SK-N-SH treated with all-trans-retinoic acid at 6 μM for 48 hours (cell line): Measurements from ENCODE around the gene HDGF.
A peak's percentile ranks its signal among the peaks of the same experiment; 100 is the strongest.

ENCODE experiments used
- ATAC-seq: fragments of 200-7000 bp; cut with Tn5 transposase; 3 replicates; pipeline ENCODE4 v1.9.1; 2020; ENCODE audit warnings: mild to moderate bottlenecking, moderate library complexity
- ARNTL ChIP-seq: fragments of 450-650 bp; formaldehyde crosslinking; IDR thresholded peaks from 2 replicates; pipeline ENCODE4 v1.5.0; 2020; ENCODE audit warnings: low read depth, mild to moderate bottlenecking, moderate library complexity, borderline replicate concordance
- BACH2 ChIP-seq: fragments of 250-450 bp; sonication (Bioruptor Pico); IDR thresholded peaks from 2 replicates; pipeline ENCODE4 v1.9.0; 2021; ENCODE audit warnings: mild to moderate bottlenecking, borderline replicate concordance
- CSDC2 ChIP-seq: fragments of 250-450 bp; sonication (Bioruptor Pico); IDR thresholded peaks from 2 replicates; pipeline ENCODE4 v1.5.0; 2020; ENCODE audit warnings: mild to moderate bottlenecking, moderate library complexity
- GLIS3 ChIP-seq: fragments of 250-450 bp; sonication (Bioruptor Pico); IDR thresholded peaks from 2 replicates; pipeline ENCODE4 v1.5.0; 2020; ENCODE audit warnings: mild to moderate bottlenecking, moderate library complexity
- ISL1 ChIP-seq: fragments of 250-450 bp; sonication (Bioruptor Pico); IDR thresholded peaks from 2 replicates; pipeline ENCODE4 v2.1.2; 2022; ENCODE audit warnings: mild to moderate bottlenecking, moderate library complexity
- OSR1 ChIP-seq: fragments of 250-450 bp; sonication (Bioruptor Pico); IDR thresholded peaks from 2 replicates; pipeline ENCODE4 v1.8.0; 2022; ENCODE audit warnings: moderate library complexity, mild to moderate bottlenecking, inconsistent platforms
- PPARA ChIP-seq: fragments of 250-450 bp; sonication (Bioruptor Pico); IDR thresholded peaks from 2 replicates; pipeline ENCODE4 v1.5.0; 2020; ENCODE audit warnings: mild to moderate bottlenecking, borderline replicate concordance
- RARB ChIP-seq: fragments of 250-450 bp; sonication (Bioruptor Pico); IDR thresholded peaks from 2 replicates; pipeline ENCODE4 v1.8.0; 2021; ENCODE audit warnings: mild to moderate bottlenecking, moderate library complexity
- SNAI2 ChIP-seq: fragments of 250-450 bp; sonication (Bioruptor Pico); IDR thresholded peaks from 2 replicates; pipeline ENCODE4 v1.5.0; 2020; ENCODE audit warnings: mild to moderate bottlenecking, moderate library complexity
- TCF4 ChIP-seq: fragments of 250-450 bp; sonication (Bioruptor Pico); IDR thresholded peaks from 2 replicates; pipeline ENCODE4 v1.8.0; 2021; ENCODE audit warnings: mild to moderate bottlenecking, moderate library complexity, borderline replicate concordance
- TOX ChIP-seq: fragments of 250-450 bp; sonication (Bioruptor Pico); IDR thresholded peaks from 2 replicates; pipeline ENCODE4 v1.8.0; 2021; ENCODE audit warnings: mild to moderate bottlenecking, moderate library complexity, borderline replicate concordance
- ZC3H10 ChIP-seq: fragments of 250-450 bp; sonication (Bioruptor Pico); IDR thresholded peaks from 2 replicates; pipeline ENCODE4 v1.5.1; 2021; ENCODE audit warnings: mild to moderate bottlenecking, moderate library complexity
- ZFP3 ChIP-seq: fragments of 250-450 bp; sonication (Bioruptor Pico); IDR thresholded peaks from 2 replicates; pipeline ENCODE4 v1.5.0; 2020; ENCODE audit warnings: mild to moderate bottlenecking, moderate library complexity
- ZFP30 ChIP-seq: fragments of 450-650 bp; formaldehyde crosslinking; IDR thresholded peaks from 2 replicates; pipeline ENCODE4 v1.5.0; 2022; ENCODE audit warnings: mild to moderate bottlenecking, moderate library complexity
- ZNF565 ChIP-seq: fragments of 450-650 bp; formaldehyde crosslinking; conservative IDR thresholded peaks from 2 replicates; pipeline ENCODE4 v1.5.0; 2020; ENCODE audit warnings: low read depth, mild to moderate bottlenecking, moderate library complexity
- ZNF70 ChIP-seq: fragments of 450-650 bp; formaldehyde crosslinking; IDR thresholded peaks from 2 replicates; pipeline ENCODE4 v1.5.0; 2020; ENCODE audit warnings: mild to moderate bottlenecking, moderate library complexity
- ZNF8 ChIP-seq: fragments of 450-650 bp; formaldehyde crosslinking; IDR thresholded peaks from 2 replicates; pipeline ENCODE4 v1.5.0; 2020; ENCODE audit warnings: mild to moderate bottlenecking, moderate library complexity
- TF ChIP-seq, protein P1 (sequence below): fragments of 250-450 bp; sonication (Bioruptor Pico); IDR thresholded peaks from 2 replicates; pipeline ENCODE4 v1.8.0; 2021; ENCODE audit warnings: low read depth, mild to moderate bottlenecking, moderate library complexity, borderline replicate concordance
- TF ChIP-seq, protein P2 (sequence below): fragments of 250-450 bp; sonication (Bioruptor Pico); IDR thresholded peaks from 2 replicates; pipeline ENCODE4 v1.5.1; 2020; ENCODE audit warnings: low read depth, mild to moderate bottlenecking, moderate library complexity
- TF ChIP-seq, protein P3 (sequence below): fragments of 250-450 bp; sonication (Bioruptor Pico); IDR thresholded peaks from 2 replicates; pipeline ENCODE4 v1.5.0; 2020; ENCODE audit warnings: mild to moderate bottlenecking, moderate library complexity

Gene HDGF

DNA sequence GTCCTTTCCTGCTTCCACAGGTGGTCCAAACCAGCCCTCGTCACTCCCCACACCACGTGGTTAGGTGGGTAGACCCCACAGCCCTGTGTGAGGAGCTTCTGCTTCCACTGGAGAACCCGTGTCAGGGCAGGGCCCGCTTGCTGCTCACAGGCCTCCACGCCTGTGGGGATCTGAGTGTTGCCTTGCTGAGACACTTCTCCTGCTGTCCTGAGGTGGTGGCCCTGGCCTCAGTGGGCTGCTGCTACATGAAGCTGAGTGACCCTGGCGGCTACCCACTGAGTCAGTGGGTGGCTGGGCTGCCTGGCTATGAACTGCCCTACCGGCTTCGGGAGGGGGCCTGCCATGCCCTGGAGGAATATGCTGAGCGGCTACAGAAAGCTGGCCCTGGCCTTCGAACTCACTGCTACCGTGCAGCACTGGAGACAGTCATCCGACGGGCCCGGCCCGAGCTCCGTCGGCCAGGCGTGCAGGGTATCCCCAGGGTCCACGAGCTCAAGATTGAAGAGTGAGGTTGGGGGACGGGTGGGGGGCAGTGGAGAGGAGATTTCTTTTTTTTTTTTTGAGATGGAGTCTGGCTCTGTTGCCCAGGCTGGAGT is 17.4 kb downstream of the HDGF start:
- no peak for TF ChIP-seq ZFP30 (CRISPR knock-in tag)
- TF ChIP-seq, protein P1, sequence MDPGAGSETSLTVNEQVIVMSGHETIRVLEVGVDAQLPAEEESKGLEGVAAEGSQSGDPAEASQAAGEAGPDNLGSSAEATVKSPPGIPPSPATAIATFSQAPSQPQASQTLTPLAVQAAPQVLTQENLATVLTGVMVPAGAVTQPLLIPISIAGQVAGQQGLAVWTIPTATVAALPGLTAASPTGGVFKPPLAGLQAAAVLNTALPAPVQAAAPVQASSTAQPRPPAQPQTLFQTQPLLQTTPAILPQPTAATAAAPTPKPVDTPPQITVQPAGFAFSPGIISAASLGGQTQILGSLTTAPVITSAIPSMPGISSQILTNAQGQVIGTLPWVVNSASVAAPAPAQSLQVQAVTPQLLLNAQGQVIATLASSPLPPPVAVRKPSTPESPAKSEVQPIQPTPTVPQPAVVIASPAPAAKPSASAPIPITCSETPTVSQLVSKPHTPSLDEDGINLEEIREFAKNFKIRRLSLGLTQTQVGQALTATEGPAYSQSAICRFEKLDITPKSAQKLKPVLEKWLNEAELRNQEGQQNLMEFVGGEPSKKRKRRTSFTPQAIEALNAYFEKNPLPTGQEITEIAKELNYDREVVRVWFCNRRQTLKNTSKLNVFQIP (CRISPR knock-in tag), result no peak
- no peak for TF ChIP-seq ZNF565 (CRISPR knock-in tag)
- TF ChIP-seq ARNTL (CRISPR knock-in tag), result no peak
- TF ChIP-seq GLIS3 (CRISPR knock-in tag), result no peak
- TF ChIP-seq, all 23 proteins: peak for 0
- ATAC-seq, result no peak

DNA sequence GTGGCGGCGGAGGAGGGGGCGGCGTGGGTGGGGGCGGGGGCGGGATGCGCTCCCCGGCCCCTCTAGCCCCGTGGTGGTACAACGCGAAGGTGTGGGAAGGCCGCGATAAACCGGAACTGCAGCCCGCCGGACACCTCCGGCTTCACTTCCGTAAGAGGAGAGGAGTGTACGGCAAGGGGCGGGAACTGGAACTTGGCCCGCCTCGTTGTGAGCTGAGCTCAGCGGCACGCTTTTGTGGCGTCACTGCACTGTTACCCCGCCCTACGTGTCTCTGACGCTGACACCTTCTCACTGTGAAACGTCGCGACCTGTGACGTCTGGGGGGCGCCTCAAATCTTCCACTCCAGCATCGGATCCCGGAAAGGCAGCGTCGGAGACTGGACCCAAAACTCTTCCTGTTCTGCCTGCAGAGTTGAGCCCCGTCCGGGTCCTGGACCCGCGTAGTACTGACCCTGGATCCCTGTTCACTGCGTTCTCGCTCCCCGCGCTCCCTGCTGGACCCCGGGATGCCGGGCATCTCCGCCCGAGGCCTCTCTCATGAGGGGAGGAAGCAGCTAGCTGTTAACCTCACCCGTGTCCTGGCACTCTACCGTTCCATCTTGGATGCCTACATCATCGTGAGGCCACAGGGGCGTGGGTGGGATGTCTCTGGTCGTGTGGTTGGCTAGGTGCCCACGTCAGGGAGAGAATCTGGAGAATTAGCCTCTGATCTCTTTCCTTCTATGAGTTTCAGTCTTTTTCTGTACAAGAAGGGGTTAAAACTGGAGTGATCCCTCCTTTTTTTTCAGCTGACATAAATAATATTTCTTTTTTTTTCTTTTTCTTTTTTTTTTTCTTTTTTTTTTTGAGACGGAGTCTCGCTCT is 22.6 kb downstream of the HDGF start, which contains the start of gene ISG20L2:
Gene ISG20L2, minus strand, starts transcription at position 168 of the 864 bp plus-strand sequence. CDS start 1,114 bp downstream, outside the sequence.
- ATAC-seq, result peak; percentile 84

DNA sequence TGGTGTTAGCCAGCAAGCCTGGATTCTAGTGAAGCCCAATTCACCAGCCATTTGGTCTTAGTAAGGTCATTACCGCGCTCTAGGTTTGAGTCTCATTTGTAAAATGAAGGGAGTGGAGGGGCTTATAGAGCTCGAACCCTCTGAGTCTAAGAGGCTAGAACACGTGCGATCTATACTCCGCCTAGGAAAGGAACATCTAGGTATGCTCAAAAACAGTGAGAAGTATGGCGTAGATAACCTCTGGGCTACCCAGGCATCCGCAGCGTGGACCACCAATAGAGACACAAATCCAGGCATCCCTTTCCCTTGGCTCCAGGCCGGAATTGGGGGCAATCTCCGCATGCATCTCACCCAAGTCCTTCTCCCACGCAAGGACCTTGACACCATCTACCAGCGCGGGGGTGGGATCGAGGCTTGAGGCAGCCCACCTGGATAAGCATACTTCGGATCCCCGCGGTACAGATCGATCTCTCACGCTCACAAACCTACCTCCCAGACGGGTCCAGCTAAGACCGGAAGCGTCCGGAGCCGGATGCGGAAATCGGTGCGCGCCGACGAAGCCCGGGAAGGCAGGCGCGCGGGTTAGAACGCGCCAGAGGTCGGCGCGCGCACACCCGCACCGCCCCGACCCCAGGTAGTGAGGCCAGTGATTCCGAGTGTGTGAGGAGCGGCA is 23.4 kb downstream of the HDGF start, which contains the start of gene METTL25B:
Gene METTL25B, plus strand, starts transcription at position 544 of the 673 bp plus-strand sequence. CDS start 636 bp downstream, outside the sequence.
- peak; percentile 82 for ATAC-seq
- TF ChIP-seq ARNTL (CRISPR knock-in tag) (no peak), ZFP30 (CRISPR knock-in tag) (no peak), PPARA (no peak), CSDC2 (CRISPR knock-in tag) (no peak), OSR1 (CRISPR knock-in tag) (no peak), ISL1 (CRISPR knock-in tag) (no peak), TCF4 (no peak), ZFP3 (CRISPR knock-in tag) (no peak), RARB (CRISPR knock-in tag) (no peak), ZNF70 (CRISPR knock-in tag) (no peak), ZNF8 (CRISPR knock-in tag) (no peak), SNAI2 (CRISPR knock-in tag) (no peak), BACH2 (no peak), GLIS3 (CRISPR knock-in tag) (no peak)
- TF ChIP-seq, protein P2, sequence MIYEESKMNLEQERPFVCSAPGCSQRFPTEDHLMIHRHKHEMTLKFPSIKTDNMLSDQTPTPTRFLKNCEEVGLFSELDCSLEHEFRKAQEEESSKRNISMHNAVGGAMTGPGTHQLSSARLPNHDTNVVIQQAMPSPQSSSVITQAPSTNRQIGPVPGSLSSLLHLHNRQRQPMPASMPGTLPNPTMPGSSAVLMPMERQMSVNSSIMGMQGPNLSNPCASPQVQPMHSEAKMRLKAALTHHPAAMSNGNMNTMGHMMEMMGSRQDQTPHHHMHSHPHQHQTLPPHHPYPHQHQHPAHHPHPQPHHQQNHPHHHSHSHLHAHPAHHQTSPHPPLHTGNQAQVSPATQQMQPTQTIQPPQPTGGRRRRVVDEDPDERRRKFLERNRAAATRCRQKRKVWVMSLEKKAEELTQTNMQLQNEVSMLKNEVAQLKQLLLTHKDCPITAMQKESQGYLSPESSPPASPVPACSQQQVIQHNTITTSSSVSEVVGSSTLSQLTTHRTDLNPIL, result no peak

More for the DNA sequence above, 22.6 kb downstream of the HDGF start, which contains the start of gene ISG20L2:
- no peak for TF ChIP-seq ZNF70 (CRISPR knock-in tag)
- TF ChIP-seq, protein P3, sequence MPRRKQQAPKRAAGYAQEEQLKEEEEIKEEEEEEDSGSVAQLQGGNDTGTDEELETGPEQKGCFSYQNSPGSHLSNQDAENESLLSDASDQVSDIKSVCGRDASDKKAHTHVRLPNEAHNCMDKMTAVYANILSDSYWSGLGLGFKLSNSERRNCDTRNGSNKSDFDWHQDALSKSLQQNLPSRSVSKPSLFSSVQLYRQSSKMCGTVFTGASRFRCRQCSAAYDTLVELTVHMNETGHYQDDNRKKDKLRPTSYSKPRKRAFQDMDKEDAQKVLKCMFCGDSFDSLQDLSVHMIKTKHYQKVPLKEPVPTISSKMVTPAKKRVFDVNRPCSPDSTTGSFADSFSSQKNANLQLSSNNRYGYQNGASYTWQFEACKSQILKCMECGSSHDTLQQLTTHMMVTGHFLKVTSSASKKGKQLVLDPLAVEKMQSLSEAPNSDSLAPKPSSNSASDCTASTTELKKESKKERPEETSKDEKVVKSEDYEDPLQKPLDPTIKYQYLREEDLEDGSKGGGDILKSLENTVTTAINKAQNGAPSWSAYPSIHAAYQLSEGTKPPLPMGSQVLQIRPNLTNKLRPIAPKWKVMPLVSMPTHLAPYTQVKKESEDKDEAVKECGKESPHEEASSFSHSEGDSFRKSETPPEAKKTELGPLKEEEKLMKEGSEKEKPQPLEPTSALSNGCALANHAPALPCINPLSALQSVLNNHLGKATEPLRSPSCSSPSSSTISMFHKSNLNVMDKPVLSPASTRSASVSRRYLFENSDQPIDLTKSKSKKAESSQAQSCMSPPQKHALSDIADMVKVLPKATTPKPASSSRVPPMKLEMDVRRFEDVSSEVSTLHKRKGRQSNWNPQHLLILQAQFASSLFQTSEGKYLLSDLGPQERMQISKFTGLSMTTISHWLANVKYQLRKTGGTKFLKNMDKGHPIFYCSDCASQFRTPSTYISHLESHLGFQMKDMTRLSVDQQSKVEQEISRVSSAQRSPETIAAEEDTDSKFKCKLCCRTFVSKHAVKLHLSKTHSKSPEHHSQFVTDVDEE (CRISPR knock-in tag), result no peak
- TF ChIP-seq ZFP30 (CRISPR knock-in tag), result no peak
- TF ChIP-seq ZC3H10 (CRISPR knock-in tag), result peak; percentile 69; the same call in 1 of the 2 replicates

DNA sequence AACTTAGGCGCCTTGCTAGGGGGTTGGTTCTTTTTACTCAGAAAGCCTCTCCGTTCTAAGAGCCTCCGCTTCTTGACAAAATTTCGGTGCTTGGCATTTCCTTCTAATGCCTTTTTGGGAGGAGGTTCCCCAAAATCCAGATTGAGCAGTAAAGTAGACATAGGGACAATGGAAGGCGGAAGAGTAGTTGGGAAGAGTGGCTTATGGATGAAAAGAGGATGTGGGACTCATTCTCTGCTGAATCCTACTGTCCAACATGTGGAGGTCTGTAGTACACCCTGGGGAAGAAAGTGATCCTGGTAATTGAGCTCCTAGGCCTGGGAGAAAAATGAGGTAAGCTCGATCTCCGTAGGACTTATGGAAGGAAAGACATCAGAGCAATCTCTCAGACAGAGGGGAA is 24.0 kb downstream of the HDGF start:
- TF ChIP-seq TCF4, result no peak
- TF ChIP-seq ZFP30 (CRISPR knock-in tag), result no peak
- TF ChIP-seq ZFP3 (CRISPR knock-in tag), result no peak
- TF ChIP-seq, protein P3 (CRISPR knock-in tag), result no peak
- TF ChIP-seq ISL1 (CRISPR knock-in tag), result no peak
- no peak for TF ChIP-seq PPARA
- TF ChIP-seq, protein P2, result no peak
- no peak for TF ChIP-seq TOX (CRISPR knock-in tag)
- TF ChIP-seq ZNF70 (CRISPR knock-in tag), result no peak
- no peak for ATAC-seq
